Esophagus squamous epithelium (tissue), 4 donors: ENCODE measurements around the gene CERKL.

Experiments used
- CTCF ChIP-seq, 6 experiments: fragments of 450-650 bp in 4 of 6; fragments of 200-600 bp in 2 of 6; sonication (generic) in 2 of 6; IDR thresholded peaks; one replicate each; pipeline ENCODE4 v1.5.1; 2016 to 2019; ENCODE audit warnings: antibody characterized with exemption in 6 of 6, mild to moderate bottlenecking in 4 of 6, moderate library complexity in 4 of 6
- POLR2A ChIP-seq, 4 donors: fragments of 450-650 bp; IDR thresholded peaks; one replicate each; pipeline ENCODE4 v1.6.1; 2017; ENCODE audit warnings: antibody characterized with exemption in 4 of 4, mild to moderate bottlenecking in 4 of 4, moderate library complexity in 3 of 4

DNA sequence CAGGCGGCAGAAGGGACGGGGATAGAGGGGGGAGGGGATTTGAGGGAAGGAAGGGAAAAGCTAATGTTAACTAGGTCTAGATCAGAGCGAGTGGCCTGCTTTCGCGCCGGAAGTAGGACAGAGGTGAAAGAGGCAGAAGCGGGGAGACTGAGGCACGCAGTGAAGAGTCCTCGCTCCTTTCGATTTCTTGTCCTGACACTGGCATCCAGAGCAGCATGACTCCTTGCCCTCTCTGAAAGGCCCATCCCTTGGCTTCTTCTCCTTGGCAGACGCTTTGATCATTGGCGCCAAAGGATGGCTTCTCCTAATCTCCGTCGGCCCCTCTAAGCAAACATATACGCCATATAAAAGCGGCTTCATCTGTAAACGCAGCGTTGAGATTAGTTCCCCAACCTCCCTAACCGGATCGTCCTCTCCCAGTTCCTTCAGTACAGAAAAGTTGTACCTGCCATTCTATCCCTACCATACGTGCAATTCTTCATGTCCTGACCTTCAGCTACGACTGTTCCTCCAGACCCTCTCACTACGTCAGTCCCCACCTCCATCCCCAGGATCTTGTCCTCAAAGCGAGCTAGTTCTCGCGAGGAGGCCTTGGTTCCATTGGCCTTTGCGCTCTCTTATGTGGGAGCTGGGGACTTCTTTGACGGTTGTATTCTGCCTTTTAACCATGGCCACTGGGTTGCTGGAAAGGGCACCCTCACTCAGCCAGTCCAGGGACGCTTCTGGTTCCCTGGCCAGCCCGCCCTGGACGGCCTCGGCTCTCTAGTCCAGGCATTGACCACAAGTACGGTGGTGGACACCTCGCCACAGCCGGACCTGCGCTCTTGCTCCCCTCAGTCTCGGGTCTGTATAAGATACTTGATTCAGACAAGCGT is 24.3 kb upstream of the CERKL start:
- TF ChIP-seq CTCF (IDR thresholded peaks at IDR 0.05): no peak
- TF ChIP-seq POLR2A (IDR thresholded peaks at IDR 0.05): no peak
